Neural crest cell (in vitro differentiated cells): ENCODE measurements around the gene DDX56. TPM values are rescaled to one million over a fixed set of nuclear protein-coding genes. Genes with fewer than 3 reads are reported as not detected.
A peak's percentile ranks its signal among the peaks of the same experiment; 100 is the strongest.

Experiments used
- DNase-seq: peaks from one replicate; pipeline ENCODE4 v3.0.0; 2021; ENCODE audit warnings: low read depth, mixed read lengths, low spot score
- H3K27ac Mint-ChIP-seq: one replicate; pipeline ENCODE4 v1.8.0; 2021; ENCODE audit warnings: mild to moderate bottlenecking, mixed read lengths; ENCODE audit not compliant: unreplicated experiment
- H3K27me3 Mint-ChIP-seq: 2 replicates; pipeline ENCODE4 v1.8.0; 2021; ENCODE audit warnings: low read depth, mild to moderate bottlenecking, mixed read lengths
- H3K36me3 Mint-ChIP-seq: 2 replicates; pipeline ENCODE4 v1.8.0; 2021; ENCODE audit warnings: low read depth, mild to moderate bottlenecking, mixed read lengths
- H3K4me1 Mint-ChIP-seq: 2 replicates; pipeline ENCODE4 v1.8.0; 2021; ENCODE audit warnings: mixed read lengths
- H3K4me3 Mint-ChIP-seq: one replicate; pipeline ENCODE4 v1.8.0; 2021; ENCODE audit warnings: mild to moderate bottlenecking, mixed read lengths
- H3K9me3 Mint-ChIP-seq: 2 replicates; pipeline ENCODE4 v1.8.0; 2021; ENCODE audit warnings: mixed read lengths
- total RNA-seq: library from RNA; stranded (reverse); gene quantifications from 2 replicates; pipeline ENCODE4 v1.2.1, GENCODE V29; 2021
- TF ChIP-seq, protein P1 (sequence below): fragments of 200-600 bp; sonication (generic); conservative IDR thresholded peaks from 2 replicates; pipeline ENCODE4 v1.5.0; 2021; ENCODE audit warnings: antibody characterized with exemption, mild to moderate bottlenecking

Gene DDX56
- total RNA-seq, 1 donor from 2014 or later: 111 TPM

DNA sequence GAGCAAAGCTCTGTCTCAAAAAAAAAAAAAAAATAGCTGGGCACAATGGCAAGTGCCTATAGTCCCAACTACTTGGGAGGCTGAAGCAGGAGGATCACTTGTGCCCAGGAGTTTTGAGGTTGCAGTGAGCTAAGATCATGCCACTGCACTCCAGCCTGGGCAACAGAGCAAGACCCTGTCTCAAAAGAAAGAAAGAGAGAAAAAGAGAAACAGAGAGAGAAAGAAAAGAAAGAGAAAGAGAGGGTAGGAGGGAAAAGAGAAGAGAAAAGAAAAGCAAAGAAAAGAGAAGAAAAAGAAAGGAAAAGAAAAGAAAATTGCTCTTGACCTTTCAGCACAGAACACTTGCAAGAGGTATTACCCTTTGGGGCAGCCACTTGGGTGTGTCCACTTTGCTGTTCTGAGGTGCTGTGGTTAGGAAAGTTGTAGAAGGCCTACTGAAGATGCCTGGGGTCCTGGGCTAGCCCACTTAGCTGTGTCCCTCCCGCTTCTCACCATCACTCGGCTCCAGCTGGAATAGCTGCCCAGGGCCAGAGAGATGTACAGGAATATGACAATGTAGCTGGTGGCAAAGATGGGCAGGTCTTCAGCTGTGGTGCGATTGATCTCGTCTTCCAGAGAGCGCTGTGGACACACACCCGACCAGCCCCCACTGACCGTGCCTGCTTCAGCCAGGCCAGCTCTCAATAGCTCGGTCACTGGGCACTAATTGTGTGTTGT, 38.2 kb downstream of the DDX56 start:
- TF ChIP-seq, protein P1, sequence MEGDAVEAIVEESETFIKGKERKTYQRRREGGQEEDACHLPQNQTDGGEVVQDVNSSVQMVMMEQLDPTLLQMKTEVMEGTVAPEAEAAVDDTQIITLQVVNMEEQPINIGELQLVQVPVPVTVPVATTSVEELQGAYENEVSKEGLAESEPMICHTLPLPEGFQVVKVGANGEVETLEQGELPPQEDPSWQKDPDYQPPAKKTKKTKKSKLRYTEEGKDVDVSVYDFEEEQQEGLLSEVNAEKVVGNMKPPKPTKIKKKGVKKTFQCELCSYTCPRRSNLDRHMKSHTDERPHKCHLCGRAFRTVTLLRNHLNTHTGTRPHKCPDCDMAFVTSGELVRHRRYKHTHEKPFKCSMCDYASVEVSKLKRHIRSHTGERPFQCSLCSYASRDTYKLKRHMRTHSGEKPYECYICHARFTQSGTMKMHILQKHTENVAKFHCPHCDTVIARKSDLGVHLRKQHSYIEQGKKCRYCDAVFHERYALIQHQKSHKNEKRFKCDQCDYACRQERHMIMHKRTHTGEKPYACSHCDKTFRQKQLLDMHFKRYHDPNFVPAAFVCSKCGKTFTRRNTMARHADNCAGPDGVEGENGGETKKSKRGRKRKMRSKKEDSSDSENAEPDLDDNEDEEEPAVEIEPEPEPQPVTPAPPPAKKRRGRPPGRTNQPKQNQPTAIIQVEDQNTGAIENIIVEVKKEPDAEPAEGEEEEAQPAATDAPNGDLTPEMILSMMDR: no peak
- no peak overlapping the region for H3K4me3 Mint-ChIP-seq
- H3K27ac Mint-ChIP-seq: no peak overlapping the region
- no peaks in the 10 kb centered on the region for H3K27me3 Mint-ChIP-seq
- H3K9me3 Mint-ChIP-seq: no peaks in the 10 kb centered on the region
- no peak for DNase-seq
- no peaks in the 10 kb centered on the region for H3K4me1 Mint-ChIP-seq
- H3K36me3 Mint-ChIP-seq: no peaks in the 10 kb centered on the region

DNA sequence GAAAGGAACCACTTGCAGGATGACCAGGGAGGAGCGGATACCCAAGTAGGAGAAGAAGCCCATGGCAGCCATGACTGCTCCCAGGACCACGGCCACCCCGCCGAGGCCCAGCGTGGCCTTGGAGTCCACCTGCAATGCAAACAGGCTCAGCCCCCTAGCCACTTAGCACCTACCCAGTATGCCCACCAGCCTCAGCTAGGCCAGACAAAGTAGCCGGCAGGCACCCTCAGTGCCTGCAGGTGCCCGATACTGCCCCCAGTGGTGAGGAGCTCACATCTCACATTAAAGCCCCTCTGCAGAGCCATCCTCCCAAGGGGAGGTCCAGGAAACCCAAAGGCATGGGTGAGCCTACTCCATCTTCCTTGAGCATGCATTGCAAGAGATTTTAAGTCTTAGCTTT, 39.2 kb downstream of the DDX56 start:
- H3K36me3 Mint-ChIP-seq: no peaks in the 10 kb centered on the region
- peak; percentile 58 for DNase-seq
- H3K27ac Mint-ChIP-seq: no peak overlapping the region
- no peaks in the 10 kb centered on the region for H3K9me3 Mint-ChIP-seq
- TF ChIP-seq, protein P1: peak; percentile 68
- no peaks in the 10 kb centered on the region for H3K4me1 Mint-ChIP-seq
- no peak overlapping the region for H3K4me3 Mint-ChIP-seq
- H3K27me3 Mint-ChIP-seq: no peaks in the 10 kb centered on the region

DNA sequence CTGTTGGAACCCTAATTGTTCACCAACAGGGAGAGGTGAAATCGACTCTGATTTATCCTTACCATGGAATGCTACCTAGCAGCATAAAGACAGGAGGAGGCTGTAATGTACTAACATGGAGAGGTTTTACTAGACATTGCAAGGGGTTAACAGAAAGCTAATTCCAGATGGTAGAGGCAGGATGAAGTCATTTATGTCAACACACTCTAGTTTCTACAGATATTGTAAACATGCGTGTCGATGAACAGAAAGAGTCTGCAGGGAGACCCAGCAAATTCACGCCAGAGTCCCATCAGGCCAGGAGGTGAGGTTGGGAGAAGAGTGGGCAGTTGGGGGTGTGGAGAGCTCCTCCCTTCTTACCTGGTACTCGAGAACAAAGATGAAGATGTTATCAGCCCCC, 39.6 kb downstream of the DDX56 start:
- Mint-ChIP-seq H3K27me3 (no peaks in the 10 kb centered on the region), H3K9me3 (no peaks in the 10 kb centered on the region), H3K36me3 (no peaks in the 10 kb centered on the region), H3K27ac (no peak overlapping the region), H3K4me3 (no peak overlapping the region), H3K4me1 (no peaks in the 10 kb centered on the region)
- TF ChIP-seq, protein P1: no peak
- no peak for DNase-seq

DNA sequence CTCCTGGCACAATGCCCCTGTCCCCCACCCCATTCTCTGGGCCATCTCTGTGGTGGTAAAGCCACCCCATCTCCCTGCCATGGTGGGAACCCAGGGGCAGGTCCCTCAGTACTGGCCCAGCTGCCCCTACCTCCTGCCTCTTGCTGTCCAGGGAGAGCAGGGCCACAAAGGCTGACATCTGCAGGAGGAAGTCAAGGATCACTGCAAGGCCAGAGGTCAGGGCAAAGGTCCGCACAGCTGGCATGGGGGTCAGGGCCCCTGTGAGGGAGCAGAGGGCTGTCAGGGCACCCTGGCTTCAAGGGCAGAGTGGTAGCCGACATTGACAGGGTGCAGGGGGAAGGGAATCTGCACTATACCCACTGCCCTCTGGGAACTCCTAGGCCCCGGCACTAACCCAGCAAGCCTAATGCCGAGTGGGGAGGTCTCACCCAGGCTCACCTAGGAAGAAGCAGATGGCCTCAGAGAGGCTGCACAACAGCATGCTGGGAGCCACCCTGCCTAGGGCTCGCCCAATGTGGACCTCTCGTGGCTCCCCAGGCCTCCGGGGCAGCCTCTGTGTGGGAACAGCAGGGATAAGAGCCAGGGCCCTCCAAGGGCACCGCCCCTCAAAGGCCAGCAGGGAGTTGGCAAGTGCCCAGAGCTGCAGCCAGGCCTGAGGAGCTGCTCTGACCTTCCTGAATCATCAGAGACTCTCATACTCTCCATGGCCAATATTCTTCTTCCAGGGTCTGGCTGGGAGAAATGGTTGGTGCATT, 40.2 kb downstream of the DDX56 start:
- TF ChIP-seq, protein P1: no peak
- peaks cover under 1% of the 10 kb centered on the region for H3K36me3 Mint-ChIP-seq
- H3K9me3 Mint-ChIP-seq: peaks cover under 1% of the 10 kb centered on the region
- H3K4me1 Mint-ChIP-seq: no peaks in the 10 kb centered on the region
- H3K27me3 Mint-ChIP-seq: peaks cover under 1% of the 10 kb centered on the region
- no peak for DNase-seq
- no peak overlapping the region for H3K4me3 Mint-ChIP-seq
- H3K27ac Mint-ChIP-seq: peak overlapping the region; percentile 9

DNA sequence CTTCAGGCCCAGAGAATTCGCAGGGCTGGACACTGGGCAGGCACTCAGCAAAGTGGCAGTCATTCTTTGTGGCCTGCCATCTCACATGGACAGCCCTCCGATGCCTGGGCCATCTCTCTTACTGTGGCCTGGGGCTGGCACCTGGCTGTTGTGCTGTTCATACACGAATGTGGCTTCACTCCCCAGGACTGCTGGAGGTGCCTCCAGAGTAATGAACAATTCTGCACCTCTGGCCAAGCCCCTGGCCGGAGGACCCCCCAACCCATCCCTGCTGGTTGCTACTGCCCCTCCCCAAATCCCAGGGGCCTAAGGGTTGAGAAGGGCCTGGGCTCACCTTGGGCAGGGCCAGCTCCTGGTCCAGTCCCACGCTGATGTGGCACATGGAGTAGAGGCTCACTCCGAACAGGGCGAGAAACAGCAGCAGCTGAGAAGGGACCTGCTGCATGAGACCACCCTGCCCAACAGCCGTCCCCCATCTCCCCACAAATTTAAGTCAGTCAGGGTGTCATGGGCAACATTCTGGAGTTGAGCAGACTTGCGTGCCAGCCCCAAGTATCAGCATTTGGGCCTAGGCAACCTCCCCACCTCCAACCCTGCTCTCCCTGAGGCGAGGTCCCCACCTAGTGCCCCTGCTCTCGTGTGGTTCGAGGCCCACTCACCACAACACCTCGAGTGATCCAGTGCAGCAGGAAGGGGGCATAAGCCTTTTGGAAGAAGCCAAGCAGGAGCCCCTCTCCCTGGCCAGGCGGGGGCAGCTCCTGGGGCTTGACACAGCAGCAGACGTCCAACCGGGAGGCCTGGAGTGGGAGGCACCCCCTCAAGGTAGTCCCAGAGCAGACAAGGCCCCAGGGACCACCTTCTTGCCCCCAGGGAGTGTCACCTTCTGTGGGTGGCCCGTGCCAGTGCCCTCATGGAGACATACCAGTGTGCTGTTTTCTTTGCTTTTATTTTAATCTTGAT, 42.0 kb downstream of the DDX56 start:
- Mint-ChIP-seq H3K27ac (no peak overlapping the region), H3K4me3 (no peak overlapping the region), H3K27me3 (peaks cover 2% of the 10 kb centered on the region), H3K36me3 (peaks cover 2% of the 10 kb centered on the region), H3K9me3 (peaks cover 2% of the 10 kb centered on the region), H3K4me1 (no peaks in the 10 kb centered on the region)
- no peak for DNase-seq
- TF ChIP-seq, protein P1: no peak
